Nephron (organoid): ENCODE data around the gene FAM81A.
"Not testable (repeated sequence)": the region's sequence is repeated elsewhere in the genome, so short reads cannot be mapped to it uniquely, and the experiment has no call there.

ENCODE experiments used
- H3K27ac Mint-ChIP-seq, 3 experiments: 2 replicates each; pipeline ENCODE4 v1.8.0; 2020; ENCODE audit warnings: mixed read lengths in 3 of 3, mild to moderate bottlenecking in 2 of 3, moderate library complexity in 1 of 3
- H3K27me3 Mint-ChIP-seq: 2 replicates; pipeline ENCODE4 v1.8.0; 2021; ENCODE audit warnings: low read depth, mild to moderate bottlenecking, moderate library complexity, mixed read lengths
- H3K36me3 Mint-ChIP-seq: 2 replicates; pipeline ENCODE4 v1.8.0; 2020; ENCODE audit warnings: low read depth, mixed read lengths
- H3K4me1 Mint-ChIP-seq: 2 replicates; pipeline ENCODE4 v1.8.0; 2020; ENCODE audit warnings: mixed read lengths
- H3K4me3 Mint-ChIP-seq, 3 experiments: 2 replicates each; pipeline ENCODE4 v1.8.0; 2020; ENCODE audit warnings: mild to moderate bottlenecking in 3 of 3, mixed read lengths in 3 of 3, moderate library complexity in 2 of 3
- H3K9me3 Mint-ChIP-seq: 2 replicates; pipeline ENCODE4 v1.8.0; 2020; ENCODE audit warnings: mixed read lengths
- CTCF ChIP-seq, 3 experiments: fragments of 200-600 bp; sonication (generic); IDR thresholded peaks; one replicate each; pipeline ENCODE4 v1.5.0; 2021; ENCODE audit warnings: antibody characterized with exemption in 3 of 3; ENCODE audit not compliant: unreplicated experiment in 3 of 3

FAM81A gene

DNA sequence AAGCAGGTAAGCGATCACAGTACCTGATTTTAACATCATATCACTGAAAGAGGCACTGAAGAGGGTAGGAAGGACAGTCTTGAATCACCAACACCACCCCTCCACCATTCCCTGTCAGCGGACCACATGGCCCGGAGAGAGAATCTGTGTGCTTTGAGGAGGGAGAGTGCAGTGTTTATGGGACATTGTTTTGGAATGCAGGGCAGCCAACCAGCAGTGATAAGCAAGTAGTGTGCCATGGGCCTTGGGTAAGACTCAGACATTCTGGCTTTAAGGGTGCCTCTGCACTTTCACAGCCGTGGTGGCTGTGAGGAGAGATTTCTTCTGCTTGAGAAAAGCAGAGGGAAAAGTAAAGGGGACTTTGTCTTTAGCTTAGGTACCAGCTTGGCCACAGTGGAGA, 46.4 kb downstream of the FAM81A start:
- Mint-ChIP-seq H3K9me3 (peaks cover 18% of the 10 kb centered on the region), H3K27me3 (peaks cover 6% of the 10 kb centered on the region), H3K27ac (no peak overlapping the region), H3K4me1 (no peaks in the 10 kb centered on the region), H3K36me3 (no peaks in the 10 kb centered on the region), H3K4me3 (no peak overlapping the region)
- TF ChIP-seq CTCF (IDR thresholded peaks at IDR 0.05; ENCODE audit: unreplicated experiment in 3 of 3): no peak

DNA sequence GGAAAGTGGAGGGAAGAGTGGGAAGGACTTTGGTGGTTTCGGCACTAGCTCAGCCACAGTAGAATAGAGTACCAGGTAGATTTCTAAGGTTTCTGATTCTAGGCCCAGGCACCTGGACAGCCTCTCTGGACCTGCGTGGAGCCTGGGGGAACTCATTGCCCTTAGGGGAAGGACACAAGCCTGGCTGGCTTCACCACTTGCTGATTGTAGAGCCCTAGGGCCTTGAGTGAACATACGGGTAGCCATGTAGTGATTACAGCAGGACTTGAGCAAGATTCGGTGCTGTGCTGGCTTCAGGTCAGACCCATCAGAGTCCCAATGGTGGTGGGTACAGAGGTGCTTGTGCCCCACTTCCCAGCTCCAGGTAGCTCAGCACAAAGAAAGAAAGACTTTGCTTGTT, 47.0 kb downstream of the FAM81A start:
- H3K4me3 Mint-ChIP-seq: no peak overlapping the region
- no peak overlapping the region for H3K27ac Mint-ChIP-seq
- H3K4me1 Mint-ChIP-seq: no peaks in the 10 kb centered on the region
- peaks cover 6% of the 10 kb centered on the region for H3K27me3 Mint-ChIP-seq
- no peak for TF ChIP-seq CTCF (IDR thresholded peaks at IDR 0.05; ENCODE audit: unreplicated experiment in 3 of 3)
- peaks cover 21% of the 10 kb centered on the region for H3K9me3 Mint-ChIP-seq
- H3K36me3 Mint-ChIP-seq: no peaks in the 10 kb centered on the region

- H3K9me3 Mint-ChIP-seq: peaks cover 21% of the 10 kb centered on the region
These were observed 51.5 kb downstream of the FAM81A start for GRCh38 chr15:59489485-59489884.

DNA sequence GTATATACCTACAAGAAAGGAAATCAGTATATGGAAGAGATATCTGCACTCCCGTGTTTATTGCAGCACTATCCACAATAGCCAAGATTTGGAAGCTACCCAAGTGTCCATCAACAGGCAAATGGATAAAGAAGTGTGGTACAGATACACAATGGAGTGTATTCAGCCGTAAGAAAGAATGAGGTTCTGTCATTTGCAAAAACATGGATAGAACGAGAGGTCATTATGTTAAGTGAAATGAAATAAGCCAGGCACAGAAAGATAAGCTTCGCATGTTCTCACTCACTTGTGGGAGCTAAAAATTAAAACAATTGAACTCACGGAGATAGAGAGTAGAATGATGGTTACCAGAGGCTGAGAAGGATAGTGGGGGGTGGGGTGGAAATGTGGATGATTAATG, 53.1 kb downstream of the FAM81A start:
- H3K4me3 Mint-ChIP-seq: no peak overlapping the region
- TF ChIP-seq CTCF (IDR thresholded peaks at IDR 0.05; ENCODE audit: unreplicated experiment in 3 of 3): no peak
- no peaks in the 10 kb centered on the region for H3K36me3 Mint-ChIP-seq
- peaks cover 19% of the 10 kb centered on the region for H3K27me3 Mint-ChIP-seq
- H3K4me1 Mint-ChIP-seq: no peaks in the 10 kb centered on the region
- no peak overlapping the region for H3K27ac Mint-ChIP-seq
- H3K9me3 Mint-ChIP-seq: peaks cover 17% of the 10 kb centered on the region

More at GRCh38 chr15:59489485-59489884, 51.5 kb downstream of the FAM81A start:
- peaks cover 25% of the 10 kb centered on the region for H3K27me3 Mint-ChIP-seq
- H3K4me3 Mint-ChIP-seq, H3K36me3 Mint-ChIP-seq, H3K27ac Mint-ChIP-seq, H3K4me1 Mint-ChIP-seq: not testable (repeated sequence)

DNA sequence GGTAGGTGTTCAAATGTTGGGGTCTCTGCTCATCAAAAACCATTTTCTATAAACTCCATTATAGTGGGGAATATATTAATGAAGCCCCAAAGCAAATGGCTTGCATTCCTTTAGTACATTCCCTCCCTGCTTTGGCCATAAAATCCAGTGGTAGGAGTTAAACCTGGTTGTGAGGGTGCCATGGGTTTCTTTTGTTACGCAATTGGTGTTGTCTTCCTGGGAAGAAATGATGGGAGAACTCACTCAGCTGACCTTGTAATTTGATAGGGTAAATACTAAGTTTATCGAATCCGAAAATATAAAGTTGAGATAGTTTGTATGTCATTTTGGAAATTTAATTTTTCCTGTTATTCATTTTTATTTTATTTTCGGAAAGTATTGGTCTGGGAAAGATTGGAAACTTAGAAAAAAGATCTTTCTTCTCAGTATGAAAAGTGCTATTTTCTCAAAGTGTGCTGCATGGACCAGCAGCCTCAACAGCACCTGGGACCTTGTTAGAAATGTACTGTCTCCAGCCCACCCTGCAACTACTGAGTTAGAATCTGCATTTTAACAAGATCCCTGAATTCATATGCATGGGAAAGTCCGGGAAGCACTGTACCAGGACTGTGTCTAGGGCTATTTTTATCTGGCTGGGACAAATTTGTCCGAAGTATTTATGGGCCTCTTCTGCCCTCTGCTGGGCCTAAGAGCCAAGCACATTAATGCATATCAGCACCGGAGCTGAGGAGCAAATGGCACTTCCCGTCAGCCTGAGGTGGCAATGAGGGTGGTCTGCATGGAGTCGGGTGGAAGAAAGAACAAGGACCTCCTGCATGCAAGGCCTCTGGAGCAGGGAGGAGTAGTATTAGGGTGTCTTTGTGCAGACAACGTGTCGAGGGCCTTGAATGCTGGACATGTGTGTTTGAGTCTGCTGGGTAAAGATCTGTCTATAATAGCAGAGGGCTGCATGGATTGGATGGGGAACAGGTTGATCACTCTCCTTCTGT, 54.7 kb downstream of the FAM81A start:
- Mint-ChIP-seq H3K9me3 (peaks cover 8% of the 10 kb centered on the region), H3K27me3 (peaks cover 19% of the 10 kb centered on the region), H3K36me3 (no peaks in the 10 kb centered on the region), H3K4me1 (no peaks in the 10 kb centered on the region), H3K4me3 (no peak overlapping the region), H3K27ac (no peak overlapping the region)
- TF ChIP-seq CTCF (IDR thresholded peaks at IDR 0.05; ENCODE audit: unreplicated experiment in 3 of 3): peak; percentile 84 to 92 (median 87)

GRCh38 chr15:59501597-59501996, 63.6 kb downstream of the FAM81A start:
- H3K9me3 Mint-ChIP-seq: peaks cover 4% of the 10 kb centered on the region

More at GRCh38 chr15:59501597-59501996, 63.6 kb downstream of the FAM81A start:
- H3K27ac Mint-ChIP-seq: no peak overlapping the region
- TF ChIP-seq CTCF (IDR thresholded peaks at IDR 0.05; ENCODE audit: unreplicated experiment in 3 of 3): peak in 2 of 3 experiments; percentile 34 to 62
- no peaks in the 10 kb centered on the region for H3K36me3 Mint-ChIP-seq
- H3K4me1 Mint-ChIP-seq: no peaks in the 10 kb centered on the region
- no peak overlapping the region for H3K4me3 Mint-ChIP-seq
- peaks cover 12% of the 10 kb centered on the region for H3K27me3 Mint-ChIP-seq
